Osteoblast (primary cell): Measurements from ENCODE around the gene COL6A3. TPM values are rescaled to one million over a fixed set of nuclear protein-coding genes. Genes with fewer than 3 reads are reported as not detected.

Experiments used
- DNase-seq: peaks from one replicate; pipeline ENCODE4 v3.0.0; 2011; ENCODE audit warnings: low spot score, mixed read lengths; ENCODE audit not compliant: insufficient read length; ENCODE audit errors: missing footprints
- H2AFZ ChIP-seq: 2 replicates; pipeline ENCODE4 v1.6.0; 2011; ENCODE audit warnings: mild to moderate bottlenecking, low read length
- H3K27ac ChIP-seq: 2 replicates; pipeline ENCODE4 v1.5.1; 2011; ENCODE audit warnings: mild to moderate bottlenecking, low read depth, low read length, moderate library complexity
- H3K27me3 ChIP-seq: 2 replicates; pipeline ENCODE4 v1.6.0; 2012; ENCODE audit warnings: mild to moderate bottlenecking, control low read depth, inconsistent platforms, low read length, moderate library complexity; ENCODE audit not compliant: insufficient read depth
- H3K36me3 ChIP-seq: 2 replicates; pipeline ENCODE4 v1.5.1; 2011; ENCODE audit warnings: mild to moderate bottlenecking, low read length, control low read depth, moderate library complexity; ENCODE audit not compliant: insufficient read depth
- H3K4me1 ChIP-seq: 2 replicates; pipeline ENCODE4 v1.5.1; 2011; ENCODE audit warnings: mild to moderate bottlenecking, low read length, control low read depth, moderate library complexity; ENCODE audit not compliant: insufficient read depth
- H3K4me2 ChIP-seq: 2 replicates; pipeline ENCODE4 v1.6.0; 2011; ENCODE audit warnings: mild to moderate bottlenecking, low read length; ENCODE audit not compliant: insufficient read depth
- H3K4me3 ChIP-seq: fragments of 200-600 bp; sonication (generic); 3 replicates; pipeline ENCODE4 v1.5.1; 2012; ENCODE audit warnings: mild to moderate bottlenecking, low read length, inconsistent platforms; ENCODE audit not compliant: insufficient read depth
- H3K79me2 ChIP-seq: 2 replicates; pipeline ENCODE4 v1.6.0; 2012; ENCODE audit warnings: mild to moderate bottlenecking, low read length, control low read depth, inconsistent platforms; ENCODE audit not compliant: insufficient read depth
- H3K9me3 ChIP-seq: 2 replicates; pipeline ENCODE4 v1.5.1; 2011; ENCODE audit warnings: low read depth, low read length, control low read depth
- H4K20me1 ChIP-seq: 2 replicates; pipeline ENCODE4 v1.6.0; 2012; ENCODE audit warnings: mild to moderate bottlenecking, low read length, control low read depth; ENCODE audit not compliant: insufficient read depth
- total RNA-seq: library from RNA; depleted of rRNA; stranded (reverse); fragments of >200 nt; gene quantifications from 2 replicates; pipeline ENCODE4 v1.2.3, GENCODE V29; 2012
- TF ChIP-seq, protein P1 (sequence below): IDR thresholded peaks from 2 replicates; pipeline ENCODE4 v1.5.1; 2011; ENCODE audit warnings: mild to moderate bottlenecking, low read depth, low read length, moderate library complexity; ENCODE audit errors: extremely low read depth

COL6A3 gene
- total RNA-seq, 1 donor = 4,017 TPM

GRCh38 chr2:237280229-237280628, 133.7 kb downstream of the COL6A3 start:
- H3K79me2 ChIP-seq = no peaks in the 10 kb centered on the region
- peak; percentile 81 for DNase-seq
- H2AFZ ChIP-seq = no peak overlapping the region
- TF ChIP-seq, protein P1, sequence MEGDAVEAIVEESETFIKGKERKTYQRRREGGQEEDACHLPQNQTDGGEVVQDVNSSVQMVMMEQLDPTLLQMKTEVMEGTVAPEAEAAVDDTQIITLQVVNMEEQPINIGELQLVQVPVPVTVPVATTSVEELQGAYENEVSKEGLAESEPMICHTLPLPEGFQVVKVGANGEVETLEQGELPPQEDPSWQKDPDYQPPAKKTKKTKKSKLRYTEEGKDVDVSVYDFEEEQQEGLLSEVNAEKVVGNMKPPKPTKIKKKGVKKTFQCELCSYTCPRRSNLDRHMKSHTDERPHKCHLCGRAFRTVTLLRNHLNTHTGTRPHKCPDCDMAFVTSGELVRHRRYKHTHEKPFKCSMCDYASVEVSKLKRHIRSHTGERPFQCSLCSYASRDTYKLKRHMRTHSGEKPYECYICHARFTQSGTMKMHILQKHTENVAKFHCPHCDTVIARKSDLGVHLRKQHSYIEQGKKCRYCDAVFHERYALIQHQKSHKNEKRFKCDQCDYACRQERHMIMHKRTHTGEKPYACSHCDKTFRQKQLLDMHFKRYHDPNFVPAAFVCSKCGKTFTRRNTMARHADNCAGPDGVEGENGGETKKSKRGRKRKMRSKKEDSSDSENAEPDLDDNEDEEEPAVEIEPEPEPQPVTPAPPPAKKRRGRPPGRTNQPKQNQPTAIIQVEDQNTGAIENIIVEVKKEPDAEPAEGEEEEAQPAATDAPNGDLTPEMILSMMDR = peak; percentile 20
- H3K9me3 ChIP-seq = no peaks in the 10 kb centered on the region
- peak overlapping the region; percentile 51 for H3K4me2 ChIP-seq
- H3K27ac ChIP-seq = peak overlapping the region; percentile 100
- H3K4me3 ChIP-seq = no peak overlapping the region
- no peaks in the 10 kb centered on the region for H3K27me3 ChIP-seq
- no peaks in the 10 kb centered on the region for H4K20me1 ChIP-seq
- no peaks in the 10 kb centered on the region for H3K36me3 ChIP-seq
- peaks cover 63% of the 10 kb centered on the region for H3K4me1 ChIP-seq

DNA sequence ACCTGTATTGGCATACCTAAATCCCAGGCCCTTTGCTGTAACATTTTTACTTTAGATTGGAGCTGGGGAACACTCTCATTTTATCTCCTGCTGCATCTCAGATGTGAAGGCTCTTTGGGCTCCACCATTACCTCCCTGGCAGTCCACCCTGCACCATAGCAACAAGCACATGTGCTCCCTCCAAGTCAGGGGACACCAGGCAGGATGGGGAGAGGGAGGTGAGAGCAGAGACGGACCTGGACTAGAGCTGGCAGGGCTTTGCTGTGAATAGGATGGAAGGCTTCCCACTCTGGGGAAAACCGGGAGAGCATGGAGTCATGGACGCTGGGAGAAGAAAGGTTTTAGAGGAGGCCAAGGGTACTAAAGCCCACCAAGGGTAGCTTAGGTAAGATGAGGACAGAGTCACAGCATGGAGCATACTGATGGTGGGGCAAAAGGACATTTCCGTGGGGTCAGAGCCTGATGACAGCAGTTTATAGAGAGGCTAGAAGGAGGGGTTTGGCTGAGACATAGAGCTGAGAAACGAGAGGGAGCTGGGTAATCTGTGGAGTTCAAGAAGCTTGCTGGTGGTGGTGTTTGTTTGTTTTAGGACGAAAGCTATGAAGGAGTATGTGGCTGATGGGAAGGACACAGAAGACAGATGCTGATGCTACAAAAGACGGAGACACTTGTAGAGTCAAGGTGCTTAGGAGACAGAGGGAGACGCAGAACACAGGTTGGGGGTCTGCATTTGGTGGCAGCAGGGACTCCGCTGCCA, 134.8 kb downstream of the COL6A3 start:
- Histone ChIP-seq H3K79me2 (no peaks in the 10 kb centered on the region), H3K9me3 (no peaks in the 10 kb centered on the region), H2AFZ (peak overlapping the region; percentile 4), H3K4me1 (peaks cover 62% of the 10 kb centered on the region), H3K4me2 (peak overlapping the region; percentile 51), H3K4me3 (no peak overlapping the region), H3K27me3 (no peaks in the 10 kb centered on the region), H4K20me1 (no peaks in the 10 kb centered on the region), H3K27ac (peak overlapping the region; percentile 100), H3K36me3 (no peaks in the 10 kb centered on the region)
- DNase-seq = no peak
- TF ChIP-seq, protein P1 = no peak

DNA sequence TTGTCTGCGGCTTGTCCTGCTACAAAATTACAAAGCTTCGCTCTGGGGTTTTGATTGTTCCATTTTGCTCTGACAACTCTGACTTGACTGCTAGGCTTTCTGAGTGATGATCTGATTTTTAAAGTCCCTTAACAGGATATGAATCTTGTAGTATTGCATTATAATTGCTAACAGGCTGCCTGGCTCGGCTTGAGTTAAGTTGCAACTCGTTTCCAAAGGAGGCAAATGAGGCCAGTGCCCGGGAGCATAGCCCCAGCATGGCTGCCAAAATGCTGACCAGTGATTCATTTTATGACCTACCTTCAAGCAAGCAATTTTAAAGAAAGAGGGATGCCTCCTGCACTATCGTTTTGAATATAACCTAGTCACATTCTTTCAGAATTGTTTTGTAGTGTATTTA, 135.4 kb downstream of the COL6A3 start:
- Histone ChIP-seq H3K27me3 (no peaks in the 10 kb centered on the region), H4K20me1 (no peaks in the 10 kb centered on the region), H3K4me3 (peak overlapping the region; percentile 16), H3K79me2 (no peaks in the 10 kb centered on the region), H3K4me2 (peak overlapping the region; percentile 49), H3K27ac (peak overlapping the region; percentile 100), H3K4me1 (peaks cover 57% of the 10 kb centered on the region), H3K9me3 (no peaks in the 10 kb centered on the region), H3K36me3 (no peaks in the 10 kb centered on the region), H2AFZ (peak overlapping the region; percentile 69)
- TF ChIP-seq, protein P1 = no peak
- DNase-seq = no peak

- Histone ChIP-seq H2AFZ (no peak overlapping the region), H3K27ac (peak overlapping the region; percentile 1), H3K4me1 (peaks cover 43% of the 10 kb centered on the region), H3K9me3 (no peaks in the 10 kb centered on the region), H3K27me3 (no peaks in the 10 kb centered on the region), H3K4me2 (no peak overlapping the region), H4K20me1 (no peaks in the 10 kb centered on the region), H3K36me3 (no peaks in the 10 kb centered on the region), H3K4me3 (no peak overlapping the region), H3K79me2 (no peaks in the 10 kb centered on the region)
- no peak for DNase-seq
- TF ChIP-seq, protein P1 = no peak
Measured at GRCh38 chr2:237276716-237277490, 137.1 kb downstream of the COL6A3 start.
